Measurements from ENCODE around the gene CCDC136. TPM values are rescaled to one million over a fixed set of nuclear protein-coding genes. Genes with fewer than 3 reads are reported as not detected.

Gene CCDC136
- total RNA-seq, 1 experiment from 2014 or later: 1.1 TPM

GRCh38 chr7:128863433-128863989 lies 71.7 kb downstream of the CCDC136 start:
- H3K4me1 ChIP-seq (ENCODE audit: control insufficient read depth, insufficient read depth, low read length): peaks cover 11% of the 10 kb centered on the region
- peak overlapping the region; percentile 95 for H3K27ac ChIP-seq (ENCODE audit: low read length)
- no TSS peak for BruUV-seq (replicated peaks)
- TF ChIP-seq POLR2AphosphoS5 (IDR thresholded peaks at IDR 0.05; ENCODE audit: low read depth, low read length) (no peak), CTCF (IDR thresholded peaks at IDR 0.05) (peak; percentile 53)
- H3K36me3 ChIP-seq (ENCODE audit: control insufficient read depth, insufficient read depth, low read length): peaks cover 3% of the 10 kb centered on the region; the same call in 1 of the 2 replicates
- peak overlapping the region; percentile 99 to 100 for H3K4me3 ChIP-seq (ENCODE audit: low read depth in 2 of 2, low read length in 2 of 2)
- CTCF ChIA-PET: interaction anchor here (0.6 kb wide), 1 partner anchor 192 kb away, joined by 8 read pairs; no protein-coding TSS in a partner anchor
- intact Hi-C loops (cut with micrococcal nuclease; ENCODE audit: unreplicated experiment) (no loop called here), in situ Hi-C loops (cut with HindIII; ENCODE audit: low pct_unique_long_range_greater_than_20kb, low sequenced_read_pairs) (no loop called here)
- ATAC-seq (peak; percentile 52), DNase-seq (ENCODE audit: low read depth, low spot score) (no peak)
- H3K27me3 ChIP-seq (ENCODE audit: control insufficient read depth, insufficient read depth, low read length): no peaks in the 10 kb centered on the region
- POLR2A ChIA-PET: interaction anchor here (0.6 kb wide), 1 partner anchor 1126 kb away, joined by 9 read pairs; no protein-coding TSS in a partner anchor
- H3K9me3 ChIP-seq (ENCODE audit: control insufficient read depth, insufficient read depth, low read depth, low read length): no peaks in the 10 kb centered on the region

GRCh38 chr7:128865303-128865702 lies 73.5 kb downstream of the CCDC136 start:
- no peak for TF ChIP-seq REST (IDR thresholded peaks at IDR 0.05; ENCODE audit: insufficient read depth in 1 of 2, low read depth in 2 of 2, low read length in 1 of 2)
- TF ChIP-seq SIN3A (IDR thresholded peaks at IDR 0.05; ENCODE audit: borderline replicate concordance, insufficient read depth, low read depth, low read length): no peak
- TF ChIP-seq POLR2AphosphoS5 (IDR thresholded peaks at IDR 0.05; ENCODE audit: low read depth, low read length): no peak
- TF ChIP-seq TCF7L2 (IDR thresholded peaks at IDR 0.05; ENCODE audit: low read depth, low read length): no peak
- Histone ChIP-seq H3K27ac (ENCODE audit: low read length) (no peak overlapping the region), H3K4me3 (ENCODE audit: low read depth in 2 of 2, low read length in 2 of 2) (no peak overlapping the region), H3K9me3 (ENCODE audit: control insufficient read depth, insufficient read depth, low read depth, low read length) (no peaks in the 10 kb centered on the region), H3K4me1 (ENCODE audit: control insufficient read depth, insufficient read depth, low read length) (peaks cover 11% of the 10 kb centered on the region), H3K36me3 (ENCODE audit: control insufficient read depth, insufficient read depth, low read length) (peaks cover 3% of the 10 kb centered on the region; the same call in 1 of the 2 replicates), H3K27me3 (ENCODE audit: control insufficient read depth, insufficient read depth, low read length) (no peaks in the 10 kb centered on the region)
- ChIA-PET POLR2A (no interaction called here), CTCF (interaction anchor here (0.6 kb wide), 1 partner anchor 435 kb away, joined by 3 read pairs; no protein-coding TSS in a partner anchor)
- intact Hi-C loops (cut with micrococcal nuclease; ENCODE audit: unreplicated experiment): loop anchor here (5.0 kb wide), 1 partner anchor 68 kb away; no protein-coding TSS in a partner anchor
- DNase-seq (ENCODE audit: low read depth, low spot score) (no peak), ATAC-seq (no peak)
- BruUV-seq (replicated peaks): TSS peak; percentile 60
- in situ Hi-C loops (cut with HindIII; ENCODE audit: low pct_unique_long_range_greater_than_20kb, low sequenced_read_pairs): no loop called here

All from Panc1 (cell line).